ENCODE measurements around the gene CDC27.
"Not testable (repeated sequence)": the region's sequence is repeated elsewhere in the genome, so short reads cannot be mapped to it uniquely, and the experiment has no call there.

Gene CDC27

GRCh38 chr17:47218896-47219430 lies 29.9 kb upstream of the CDC27 start:
- no peak overlapping the region for H3K27ac ChIP-seq
- no peak overlapping the region for H3K4me3 ChIP-seq (ENCODE audit: low read depth in 1 of 2, low read length in 1 of 2)
- H3K9me3 ChIP-seq: no peaks in the 10 kb centered on the region
- no peaks in the 10 kb centered on the region for H3K36me3 ChIP-seq
- no peak for TF ChIP-seq CTCF (IDR thresholded peaks at IDR 0.05)
- H3K4me1 ChIP-seq (ENCODE audit: control insufficient read depth in 1 of 2, insufficient read depth in 1 of 2, low read depth in 1 of 2, low read length in 1 of 2): no peaks in the 10 kb centered on the region
- peaks cover 52% of the 10 kb centered on the region for H3K27me3 ChIP-seq

GRCh38 chr17:47217279-47217678 lies 28.2 kb upstream of the CDC27 start:
- H3K27ac ChIP-seq; H3K9me3 ChIP-seq; H3K36me3 ChIP-seq; H3K4me1 ChIP-seq (ENCODE audit: control insufficient read depth in 1 of 2, insufficient read depth in 1 of 2, low read depth in 1 of 2, low read length in 1 of 2); H3K4me3 ChIP-seq (ENCODE audit: low read depth in 1 of 2, low read length in 1 of 2): not testable (repeated sequence)
- H3K27me3 ChIP-seq: peaks cover 65% of the 10 kb centered on the region

GRCh38 chr17:47216821-47217220 lies 27.7 kb upstream of the CDC27 start:
- not testable (repeated sequence) for H3K4me1 ChIP-seq (ENCODE audit: control insufficient read depth in 1 of 2, insufficient read depth in 1 of 2, low read depth in 1 of 2, low read length in 1 of 2)

GRCh38 chr17:47214931-47215330 lies 25.8 kb upstream of the CDC27 start:
- H3K4me1 ChIP-seq (ENCODE audit: control insufficient read depth in 1 of 2, insufficient read depth in 1 of 2, low read depth in 1 of 2, low read length in 1 of 2): no peaks in the 10 kb centered on the region
- H3K36me3 ChIP-seq: no peaks in the 10 kb centered on the region
- no peak overlapping the region for H3K27ac ChIP-seq
- H3K4me3 ChIP-seq (ENCODE audit: low read depth in 1 of 2, low read length in 1 of 2): no peak overlapping the region
- H3K9me3 ChIP-seq: no peaks in the 10 kb centered on the region
- no peak for TF ChIP-seq CTCF (IDR thresholded peaks at IDR 0.05)
- H3K27me3 ChIP-seq: peaks cover 51% of the 10 kb centered on the region

More at GRCh38 chr17:47216821-47217220, 27.7 kb upstream of the CDC27 start:
- not testable (repeated sequence) for H3K9me3 ChIP-seq; H3K27ac ChIP-seq; H3K36me3 ChIP-seq; H3K4me3 ChIP-seq (ENCODE audit: low read depth in 1 of 2, low read length in 1 of 2)
- H3K27me3 ChIP-seq: peaks cover 63% of the 10 kb centered on the region

GRCh38 chr17:47213540-47213939 lies 24.4 kb upstream of the CDC27 start:
- H3K36me3 ChIP-seq: no peaks in the 10 kb centered on the region
- H3K27me3 ChIP-seq: peaks cover 48% of the 10 kb centered on the region
- H3K9me3 ChIP-seq: no peaks in the 10 kb centered on the region
- TF ChIP-seq CTCF (IDR thresholded peaks at IDR 0.05): no peak
- no peak overlapping the region for H3K4me3 ChIP-seq (ENCODE audit: low read depth in 1 of 2, low read length in 1 of 2)
- no peaks in the 10 kb centered on the region for H3K4me1 ChIP-seq (ENCODE audit: control insufficient read depth in 1 of 2, insufficient read depth in 1 of 2, low read depth in 1 of 2, low read length in 1 of 2)
- no peak overlapping the region for H3K27ac ChIP-seq

GRCh38 chr17:47212458-47212857 lies 23.4 kb upstream of the CDC27 start:
- Histone ChIP-seq H3K4me3 (ENCODE audit: low read depth in 1 of 2, low read length in 1 of 2) (no peak overlapping the region), H3K4me1 (ENCODE audit: control insufficient read depth in 1 of 2, insufficient read depth in 1 of 2, low read depth in 1 of 2, low read length in 1 of 2) (no peaks in the 10 kb centered on the region), H3K27me3 (peaks cover 43% of the 10 kb centered on the region), H3K36me3 (no peaks in the 10 kb centered on the region), H3K9me3 (no peaks in the 10 kb centered on the region), H3K27ac (no peak overlapping the region)
- TF ChIP-seq CTCF (IDR thresholded peaks at IDR 0.05): no peak

GRCh38 chr17:47210779-47211178 lies 21.7 kb upstream of the CDC27 start:
- Histone ChIP-seq H3K4me1 (ENCODE audit: control insufficient read depth in 1 of 2, insufficient read depth in 1 of 2, low read depth in 1 of 2, low read length in 1 of 2) (no peaks in the 10 kb centered on the region), H3K9me3 (no peaks in the 10 kb centered on the region), H3K4me3 (ENCODE audit: low read depth in 1 of 2, low read length in 1 of 2) (no peak overlapping the region), H3K27ac (no peak overlapping the region), H3K36me3 (no peaks in the 10 kb centered on the region), H3K27me3 (peaks cover 38% of the 10 kb centered on the region)
- TF ChIP-seq CTCF (IDR thresholded peaks at IDR 0.05): no peak

Data from neutrophil (primary cell).